Left ventricle myocardium inferior (tissue), 1 donor: ENCODE measurements around the gene UBE2E2. TPM values are rescaled to one million over a fixed set of nuclear protein-coding genes. Genes with fewer than 3 reads are reported as not detected.

ENCODE experiments used
- DNase-seq: peaks from one replicate; pipeline ENCODE4 v3.0.0-alpha.2; 2020
- H3K27ac ChIP-seq: fragments of 200-600 bp; replicated peaks from 2 replicates; pipeline ENCODE4 v1.8.0; 2021
- H3K27me3 ChIP-seq: fragments of 200-600 bp; 2 replicates; pipeline ENCODE4 v1.8.0; 2021; ENCODE audit warnings: low read depth
- H3K36me3 ChIP-seq: fragments of 200-600 bp; 2 replicates; pipeline ENCODE4 v1.8.0; 2021
- H3K4me1 ChIP-seq: fragments of 200-600 bp; 2 replicates; pipeline ENCODE4 v1.8.0; 2021
- H3K4me3 ChIP-seq: fragments of 200-600 bp; 2 replicates; pipeline ENCODE4 v1.8.0; 2021; ENCODE audit warnings: mild to moderate bottlenecking, moderate library complexity
- H3K9me3 ChIP-seq: fragments of 200-600 bp; replicated peaks from 2 replicates; pipeline ENCODE4 v1.8.0; 2021
- intact Hi-C: fragments of 100-400 bp; cut with micrococcal nuclease; formaldehyde crosslinking; loops from one replicate; pipeline ENCODE4 v1.11.0; 2022
- total RNA-seq: library from RNA; stranded (reverse); fragmentation: NEBNext Ultra II Directional; extraction: Animal tissue kit (Norgen Biotek cat#: 25700); gene quantifications from one replicate; pipeline ENCODE4 v1.2.1, GENCODE V29; 2021
- TF ChIP-seq, protein P1 (sequence below): fragments of 200-600 bp; IDR thresholded peaks from 2 replicates; pipeline ENCODE4 v1.8.0; 2021; ENCODE audit warnings: antibody characterized with exemption, mild to moderate bottlenecking, borderline replicate concordance
- donor health status: DM: no; HTN: yes; CAD: no; lungs with severe emphysema.

Gene UBE2E2
- total RNA-seq, 1 donor from 2014 or later, result 47.2 TPM

DNA sequence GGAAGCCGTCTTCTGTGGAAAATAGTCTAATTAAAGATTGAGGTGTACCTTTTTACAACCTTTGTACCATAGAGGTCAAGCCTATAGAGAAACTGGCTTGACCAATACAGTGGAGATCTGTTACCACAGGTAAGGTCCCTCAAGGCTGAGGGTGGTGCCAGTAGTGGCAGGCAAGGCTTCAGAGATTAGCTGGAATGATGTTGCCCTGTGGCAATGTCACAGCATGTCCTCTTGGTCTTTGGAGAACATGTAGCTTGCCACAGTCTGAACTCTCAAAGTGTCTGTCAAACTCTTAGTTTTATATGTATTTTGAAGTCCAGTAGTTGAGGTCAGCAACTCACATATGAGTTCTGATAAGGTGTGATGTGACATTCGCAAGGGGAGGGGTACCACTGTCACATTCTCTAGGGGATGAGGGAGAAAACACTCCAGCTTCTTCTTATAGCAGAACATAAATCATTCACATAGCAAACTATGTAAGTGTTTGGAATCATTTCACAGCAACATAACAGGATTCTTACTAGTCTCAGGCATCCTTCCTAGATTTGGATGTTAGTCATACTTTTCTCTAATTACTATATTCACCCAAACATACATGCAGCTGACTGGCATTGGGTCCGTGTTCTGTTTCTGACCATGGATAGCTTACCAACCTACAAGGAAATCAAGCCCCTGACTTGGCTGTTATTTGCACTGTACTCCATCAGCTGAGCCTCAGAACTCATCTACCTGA is 173.6 kb downstream of the UBE2E2 start:
- H3K36me3 ChIP-seq, result no peaks in the 10 kb centered on the region
- no peaks in the 10 kb centered on the region for H3K27me3 ChIP-seq
- DNase-seq, result no peak
- no peaks in the 10 kb centered on the region for H3K9me3 ChIP-seq
- H3K4me1 ChIP-seq, result no peaks in the 10 kb centered on the region
- H3K27ac ChIP-seq, result no peak overlapping the region
- intact Hi-C loops, result no loop called here
- TF ChIP-seq, protein P1, sequence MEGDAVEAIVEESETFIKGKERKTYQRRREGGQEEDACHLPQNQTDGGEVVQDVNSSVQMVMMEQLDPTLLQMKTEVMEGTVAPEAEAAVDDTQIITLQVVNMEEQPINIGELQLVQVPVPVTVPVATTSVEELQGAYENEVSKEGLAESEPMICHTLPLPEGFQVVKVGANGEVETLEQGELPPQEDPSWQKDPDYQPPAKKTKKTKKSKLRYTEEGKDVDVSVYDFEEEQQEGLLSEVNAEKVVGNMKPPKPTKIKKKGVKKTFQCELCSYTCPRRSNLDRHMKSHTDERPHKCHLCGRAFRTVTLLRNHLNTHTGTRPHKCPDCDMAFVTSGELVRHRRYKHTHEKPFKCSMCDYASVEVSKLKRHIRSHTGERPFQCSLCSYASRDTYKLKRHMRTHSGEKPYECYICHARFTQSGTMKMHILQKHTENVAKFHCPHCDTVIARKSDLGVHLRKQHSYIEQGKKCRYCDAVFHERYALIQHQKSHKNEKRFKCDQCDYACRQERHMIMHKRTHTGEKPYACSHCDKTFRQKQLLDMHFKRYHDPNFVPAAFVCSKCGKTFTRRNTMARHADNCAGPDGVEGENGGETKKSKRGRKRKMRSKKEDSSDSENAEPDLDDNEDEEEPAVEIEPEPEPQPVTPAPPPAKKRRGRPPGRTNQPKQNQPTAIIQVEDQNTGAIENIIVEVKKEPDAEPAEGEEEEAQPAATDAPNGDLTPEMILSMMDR, result no peak
- no peak overlapping the region for H3K4me3 ChIP-seq

DNA sequence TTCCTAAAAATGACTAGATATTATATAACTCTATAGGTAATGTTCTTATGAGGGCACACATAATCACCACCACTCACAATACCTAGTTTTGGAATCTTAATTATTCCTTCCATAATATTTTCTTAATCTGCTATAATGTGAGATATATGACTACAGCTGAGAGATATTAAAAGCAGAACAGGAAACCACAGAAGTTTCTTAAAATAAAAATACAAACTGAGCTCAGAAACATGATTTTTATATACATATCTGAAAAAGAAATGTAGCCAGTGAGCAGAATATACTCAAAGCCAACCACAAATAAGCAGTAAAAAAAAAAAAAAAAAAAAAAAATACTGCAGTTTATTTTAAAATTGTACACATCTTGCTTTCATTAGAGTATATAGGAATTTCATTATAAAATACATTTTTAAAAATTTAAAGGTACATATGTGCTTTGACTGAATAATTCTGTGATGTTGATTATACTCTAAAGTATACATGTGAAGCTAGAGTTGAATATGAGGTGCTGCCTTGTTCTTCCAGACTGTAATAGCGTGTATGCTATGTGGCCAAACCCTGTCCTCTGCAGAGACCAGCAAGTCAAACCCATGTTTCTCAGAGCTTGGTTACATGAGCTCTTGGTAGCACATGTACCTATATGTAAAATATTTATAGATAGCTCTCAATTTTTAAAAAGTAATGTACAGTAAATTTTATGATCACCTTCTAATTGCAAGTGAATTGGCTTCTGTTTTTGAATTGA is 175.0 kb downstream of the UBE2E2 start:
- Histone ChIP-seq H3K9me3 (no peaks in the 10 kb centered on the region), H3K4me3 (no peak overlapping the region), H3K27me3 (no peaks in the 10 kb centered on the region), H3K36me3 (no peaks in the 10 kb centered on the region), H3K4me1 (no peaks in the 10 kb centered on the region), H3K27ac (no peak overlapping the region)
- TF ChIP-seq, protein P1, result no peak
- intact Hi-C loops, result no loop called here
- no peak for DNase-seq

GRCh38 chr3:23383875-23384274 is 180.7 kb downstream of the UBE2E2 start:
- intact Hi-C loops, result no loop called here
- no peak overlapping the region for H3K27ac ChIP-seq
- no peak overlapping the region for H3K4me3 ChIP-seq
- H3K27me3 ChIP-seq, result no peaks in the 10 kb centered on the region
- H3K9me3 ChIP-seq, result no peaks in the 10 kb centered on the region
- H3K36me3 ChIP-seq, result no peaks in the 10 kb centered on the region
- TF ChIP-seq, protein P1, result no peak
- peaks cover 31% of the 10 kb centered on the region for H3K4me1 ChIP-seq
- no peak for DNase-seq

- TF ChIP-seq, protein P1, result no peak
- no peaks in the 10 kb centered on the region for H3K36me3 ChIP-seq
- peaks cover 31% of the 10 kb centered on the region for H3K4me1 ChIP-seq
These were observed 182.2 kb downstream of the UBE2E2 start for GRCh38 chr3:23385327-23385726.

GRCh38 chr3:23387286-23387918 is 184.3 kb downstream of the UBE2E2 start:
- intact Hi-C loops, result no loop called here
- TF ChIP-seq, protein P1, result no peak
- no peak overlapping the region for H3K4me3 ChIP-seq

More at GRCh38 chr3:23385327-23385726, 182.2 kb downstream of the UBE2E2 start:
- Histone ChIP-seq H3K4me3 (no peak overlapping the region), H3K27me3 (no peaks in the 10 kb centered on the region), H3K9me3 (no peaks in the 10 kb centered on the region), H3K27ac (no peak overlapping the region)
- no peak for DNase-seq
- intact Hi-C loops, result no loop called here

More at GRCh38 chr3:23387286-23387918, 184.3 kb downstream of the UBE2E2 start:
- Histone ChIP-seq H3K27me3 (no peaks in the 10 kb centered on the region), H3K9me3 (no peaks in the 10 kb centered on the region), H3K27ac (no peak overlapping the region), H3K36me3 (no peaks in the 10 kb centered on the region), H3K4me1 (peaks cover 36% of the 10 kb centered on the region)
- DNase-seq, result no peak
